ENCODE data around the gene PKMYT1.

- TF ChIP-seq CTCF (conservative IDR thresholded peaks at IDR 0.05; ENCODE audit: low read depth, low read length) = no peak
- no peak for TF ChIP-seq EZH2 (IDR thresholded peaks at IDR 0.05; ENCODE audit: borderline replicate concordance, low read depth, low read length, poor library complexity, severe bottlenecking)
Measured at GRCh38 chr16:3028716-3029319, 48.6 kb upstream of the PKMYT1 start.
